Trophoblast cell (in vitro differentiated cells and primary cell): ENCODE results near the gene IQCH.

Experiments used
- DNase-seq, 2 donors: peaks; one replicate each; pipeline ENCODE4 v3.0.0-alpha.2; 2016
- H2AFZ ChIP-seq: 2 replicates; pipeline ENCODE4 v1.6.1; 2013; ENCODE audit warnings: low read length, moderate library complexity, mild to moderate bottlenecking; ENCODE audit not compliant: insufficient read depth, poor library complexity
- H2AK5ac ChIP-seq: 2 replicates; pipeline ENCODE4 v1.6.1; 2013; ENCODE audit warnings: mild to moderate bottlenecking, low read length
- H2BK120ac ChIP-seq: 2 replicates; pipeline ENCODE4 v1.6.1; 2013; ENCODE audit warnings: low read length, mild to moderate bottlenecking, moderate library complexity; ENCODE audit not compliant: insufficient read depth, poor library complexity
- H2BK12ac ChIP-seq: 2 replicates; pipeline ENCODE4 v1.6.1; 2013; ENCODE audit warnings: mild to moderate bottlenecking, low read length, moderate library complexity
- H2BK5ac ChIP-seq: 2 replicates; pipeline ENCODE4 v1.6.1; 2013; ENCODE audit warnings: low read length, low read depth, moderate library complexity, mild to moderate bottlenecking; ENCODE audit not compliant: poor library complexity
- H3K14ac ChIP-seq: 2 replicates; pipeline ENCODE4 v1.6.1; 2013; ENCODE audit warnings: mild to moderate bottlenecking, low read length
- H3K18ac ChIP-seq: 2 replicates; pipeline ENCODE4 v1.6.1; 2013; ENCODE audit warnings: mild to moderate bottlenecking, low read length
- H3K23ac ChIP-seq: 2 replicates; pipeline ENCODE4 v1.6.1; 2013; ENCODE audit warnings: low read length
- H3K27ac ChIP-seq: 2 replicates; pipeline ENCODE4 v1.5.1; 2013; ENCODE audit warnings: low read depth, mild to moderate bottlenecking, inconsistent platforms, low read length, moderate library complexity
- H3K27me3 ChIP-seq: 2 replicates; pipeline ENCODE4 v1.6.1; 2013; ENCODE audit warnings: inconsistent platforms, mild to moderate bottlenecking, low read length, moderate library complexity; ENCODE audit not compliant: insufficient read depth
- H3K36me3 ChIP-seq, 2 experiments: 1 replicate in 1 of 2; 2 replicates in 1 of 2; pipeline ENCODE4 v1.6.1; 2013; ENCODE audit warnings: low read length in 2 of 2, mild to moderate bottlenecking in 2 of 2, moderate library complexity in 1 of 2; ENCODE audit not compliant: insufficient read depth in 2 of 2, control insufficient read depth in 1 of 2
- H3K4ac ChIP-seq: 2 replicates; pipeline ENCODE4 v1.6.1; 2013; ENCODE audit warnings: low read depth, mild to moderate bottlenecking, low read length, moderate library complexity
- H3K4me1 ChIP-seq, 2 experiments: 1 replicate in 1 of 2; 2 replicates in 1 of 2; pipeline ENCODE4 v1.6.1; 2013; ENCODE audit warnings: low read length in 2 of 2, mild to moderate bottlenecking in 2 of 2, moderate library complexity in 1 of 2; ENCODE audit not compliant: insufficient read depth in 2 of 2, control insufficient read depth in 1 of 2
- H3K4me2 ChIP-seq: 2 replicates; pipeline ENCODE4 v1.6.1; 2013; ENCODE audit warnings: inconsistent platforms, mild to moderate bottlenecking, low read length, moderate library complexity
- H3K4me3 ChIP-seq: 2 replicates; pipeline ENCODE4 v1.5.1; 2013; ENCODE audit warnings: mild to moderate bottlenecking, low read depth, low read length, inconsistent platforms
- H3K79me1 ChIP-seq: one replicate; pipeline ENCODE4 v1.6.1; 2013; ENCODE audit warnings: low read length
- H3K79me2 ChIP-seq: 2 replicates; pipeline ENCODE4 v1.6.1; 2013; ENCODE audit warnings: low read length, mild to moderate bottlenecking; ENCODE audit not compliant: control insufficient read depth, insufficient read depth, poor library complexity
- H3K9ac ChIP-seq: 2 replicates; pipeline ENCODE4 v1.6.1; 2013; ENCODE audit warnings: mild to moderate bottlenecking, low read length
- H3K9me3 ChIP-seq: 2 replicates; pipeline ENCODE4 v1.6.1; 2013; ENCODE audit warnings: low read depth, mild to moderate bottlenecking, control low read depth, inconsistent platforms, low read length; ENCODE audit not compliant: insufficient read depth
- H4K12ac ChIP-seq: 2 replicates; pipeline ENCODE4 v1.6.1; 2013; ENCODE audit warnings: low read depth, mild to moderate bottlenecking, low read length, moderate library complexity
- H4K8ac ChIP-seq: 2 replicates; pipeline ENCODE4 v1.6.1; 2013; ENCODE audit warnings: low read depth, mild to moderate bottlenecking, low read length, moderate library complexity
- H4K91ac ChIP-seq: one replicate; pipeline ENCODE4 v1.6.1; 2013; ENCODE audit warnings: low read depth, mild to moderate bottlenecking, low read length, moderate library complexity
- WGBS: extraction: QIAGEN DNeasy Blood & Tissue Kit; methylation state at CpG from one replicate; pipeline ENCODE4 v1.1.7; 2013; ENCODE audit warnings: missing lambda C conversion rate; ENCODE audit not compliant: insufficient read length, insufficient coverage; ENCODE audit errors: extremely low coverage; 5-methylcytosine and 5-hydroxymethylcytosine counted together

The IQCH gene

GRCh38 chr15:67462875-67463274, 208.3 kb downstream of the IQCH start:
- H4K91ac ChIP-seq: no peak overlapping the region

GRCh38 chr15:67463488-67463887, 208.9 kb downstream of the IQCH start:
- Histone ChIP-seq H3K79me1 (no peaks in the 10 kb centered on the region), H2BK5ac (no peak overlapping the region), H3K4me2 (no peak overlapping the region), H3K14ac (no peak overlapping the region), H4K91ac (no peak overlapping the region), H4K8ac (no peak overlapping the region), H3K18ac (no peak overlapping the region), H3K79me2 (no peaks in the 10 kb centered on the region), H3K4ac (no peak overlapping the region), H3K23ac (no peak overlapping the region), H3K27ac (no peak overlapping the region), H3K9me3 (no peaks in the 10 kb centered on the region), H2AFZ (no peak overlapping the region), H3K4me3 (no peak overlapping the region), H4K12ac (no peak overlapping the region), H2AK5ac (no peak overlapping the region), H3K36me3 (no peaks in the 10 kb centered on the region), H3K27me3 (no peaks in the 10 kb centered on the region), H3K4me1 (peaks cover 0 to 6% of the 10 kb centered on the region in 2 experiments), H2BK12ac (no peak overlapping the region), H2BK120ac (no peak overlapping the region), H3K9ac (no peak overlapping the region)
- no peak for DNase-seq

More at GRCh38 chr15:67462875-67463274, 208.3 kb downstream of the IQCH start:
- H2BK5ac ChIP-seq: no peak overlapping the region
- H3K4me3 ChIP-seq: no peak overlapping the region
- no peak overlapping the region for H3K23ac ChIP-seq
- no peak overlapping the region for H3K14ac ChIP-seq
- no peaks in the 10 kb centered on the region for H3K9me3 ChIP-seq
- no peaks in the 10 kb centered on the region for H3K36me3 ChIP-seq
- WGBS: no CpG with 5 or more reads among the region's 3 CpGs
- no peaks in the 10 kb centered on the region for H3K79me2 ChIP-seq
- no peak overlapping the region for H4K12ac ChIP-seq
- no peak for DNase-seq
- peaks cover 0 to 6% of the 10 kb centered on the region in 2 experiments for H3K4me1 ChIP-seq
- H3K4ac ChIP-seq: no peak overlapping the region
- H3K27ac ChIP-seq: no peak overlapping the region
- H2AK5ac ChIP-seq: no peak overlapping the region
- H3K18ac ChIP-seq: no peak overlapping the region
- H3K79me1 ChIP-seq: no peaks in the 10 kb centered on the region
- H3K4me2 ChIP-seq: no peak overlapping the region
- no peak overlapping the region for H2AFZ ChIP-seq
- no peak overlapping the region for H4K8ac ChIP-seq
- no peak overlapping the region for H3K9ac ChIP-seq
- no peak overlapping the region for H2BK120ac ChIP-seq
- no peaks in the 10 kb centered on the region for H3K27me3 ChIP-seq
- no peak overlapping the region for H2BK12ac ChIP-seq

GRCh38 chr15:67465196-67465952, 210.8 kb downstream of the IQCH start:
- DNase-seq: no peak
- Histone ChIP-seq H3K79me2 (no peaks in the 10 kb centered on the region), H3K79me1 (no peaks in the 10 kb centered on the region), H2BK120ac (no peak overlapping the region), H3K27me3 (no peaks in the 10 kb centered on the region), H3K18ac (no peak overlapping the region), H3K36me3 (no peaks in the 10 kb centered on the region), H3K4me1 (peaks cover 0 to 6% of the 10 kb centered on the region in 2 experiments), H2AK5ac (no peak overlapping the region), H2AFZ (no peak overlapping the region), H4K12ac (no peak overlapping the region), H2BK12ac (no peak overlapping the region), H4K91ac (no peak overlapping the region), H2BK5ac (no peak overlapping the region), H4K8ac (no peak overlapping the region), H3K4ac (no peak overlapping the region), H3K4me2 (no peak overlapping the region), H3K9ac (no peak overlapping the region), H3K27ac (no peak overlapping the region), H3K4me3 (no peak overlapping the region), H3K9me3 (no peaks in the 10 kb centered on the region), H3K14ac (no peak overlapping the region), H3K23ac (no peak overlapping the region)
- no CpG with 5 or more reads among the region's 12 CpGs for WGBS

- Histone ChIP-seq H3K4me2 (no peak overlapping the region), H4K8ac (no peak overlapping the region), H2BK12ac (no peak overlapping the region), H3K14ac (no peak overlapping the region), H3K4me3 (no peak overlapping the region), H3K4me1 (peaks cover 0 to 6% of the 10 kb centered on the region in 2 experiments), H3K9me3 (no peaks in the 10 kb centered on the region), H3K23ac (no peak overlapping the region), H3K9ac (no peak overlapping the region), H3K27ac (no peak overlapping the region), H3K4ac (no peak overlapping the region), H3K18ac (no peak overlapping the region), H2AK5ac (no peak overlapping the region), H2AFZ (no peak overlapping the region), H3K79me1 (no peaks in the 10 kb centered on the region), H3K79me2 (no peaks in the 10 kb centered on the region), H2BK120ac (no peak overlapping the region), H4K91ac (no peak overlapping the region), H3K27me3 (no peaks in the 10 kb centered on the region), H2BK5ac (no peak overlapping the region), H3K36me3 (no peaks in the 10 kb centered on the region), H4K12ac (no peak overlapping the region)
- no peak for DNase-seq
- no CpG with 5 or more reads among the region's 3 CpGs for WGBS
Observed at GRCh38 chr15:67468416-67468815, 213.8 kb downstream of the IQCH start.
